Medulla oblongata (tissue), 1 donor: Measurements from ENCODE around the gene FUOM.

Experiments used
- DNase-seq: peaks from one replicate; pipeline ENCODE4 v3.0.0-alpha.2; 2015; ENCODE audit errors: extremely low spot score

FUOM gene

DNA sequence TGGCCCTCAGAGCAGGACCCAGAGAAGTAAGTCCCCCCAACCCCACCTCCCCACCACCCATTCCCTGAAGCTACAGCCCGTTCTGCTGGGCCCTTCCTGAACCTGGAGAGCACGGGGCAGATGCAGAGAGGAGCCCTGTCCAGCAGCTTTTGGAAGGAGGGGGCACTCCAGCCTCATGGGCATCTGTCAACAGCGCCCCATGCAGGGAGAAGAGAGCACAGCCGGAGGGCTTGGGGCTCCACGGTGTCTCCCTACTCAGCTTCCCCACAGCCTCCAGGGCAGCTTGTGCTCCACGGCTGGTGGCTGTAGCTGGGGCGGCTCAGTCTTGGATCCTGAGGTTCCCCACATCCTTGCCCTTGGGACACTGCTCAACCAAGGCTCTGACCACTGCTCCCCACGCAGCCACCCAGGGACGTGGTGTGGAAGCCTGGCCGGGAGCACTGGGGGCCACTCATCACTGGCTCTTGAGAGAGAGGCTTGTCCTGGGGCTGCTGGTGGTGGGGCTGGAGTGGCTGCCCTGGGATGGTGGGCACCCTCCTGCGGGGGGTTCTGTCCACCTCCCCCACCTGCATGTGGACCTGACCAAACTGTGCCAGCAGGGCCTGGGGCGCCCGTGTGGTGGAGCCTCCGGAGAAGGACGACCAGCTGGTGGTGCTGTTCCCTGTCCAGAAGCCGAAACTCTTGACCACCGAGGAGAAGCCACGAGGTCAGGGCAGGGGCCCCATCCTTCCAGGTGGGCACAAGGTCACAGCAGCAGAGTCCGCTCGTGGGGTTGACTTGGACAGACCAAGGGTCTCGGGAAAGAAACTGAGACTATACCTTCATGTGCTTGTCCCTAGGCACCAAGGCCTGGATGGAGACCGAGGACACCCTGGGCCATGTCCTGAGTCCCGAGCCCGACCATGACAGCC is 6.2 kb downstream of the FUOM start:
- DNase-seq: no peak

DNA sequence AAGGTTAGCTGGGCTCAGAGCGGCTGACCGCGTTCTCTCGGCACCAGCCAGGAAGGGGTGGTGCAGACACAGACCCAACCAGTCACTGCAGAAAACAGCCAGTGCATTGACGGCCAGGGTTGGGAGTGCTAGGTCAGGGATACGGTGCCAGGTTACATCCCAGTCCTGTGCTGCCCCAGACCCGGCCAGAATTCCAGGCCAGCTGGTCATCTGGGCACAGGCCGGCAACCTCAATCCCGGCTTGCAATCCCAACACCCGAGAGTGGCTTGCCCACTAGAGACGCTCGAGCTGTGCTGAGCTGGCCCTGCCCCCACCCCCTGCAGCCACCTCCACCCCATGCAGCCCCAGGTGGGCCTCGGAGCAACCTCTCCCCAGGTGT is 6.9 kb downstream of the FUOM start:
- no peak for DNase-seq

DNA sequence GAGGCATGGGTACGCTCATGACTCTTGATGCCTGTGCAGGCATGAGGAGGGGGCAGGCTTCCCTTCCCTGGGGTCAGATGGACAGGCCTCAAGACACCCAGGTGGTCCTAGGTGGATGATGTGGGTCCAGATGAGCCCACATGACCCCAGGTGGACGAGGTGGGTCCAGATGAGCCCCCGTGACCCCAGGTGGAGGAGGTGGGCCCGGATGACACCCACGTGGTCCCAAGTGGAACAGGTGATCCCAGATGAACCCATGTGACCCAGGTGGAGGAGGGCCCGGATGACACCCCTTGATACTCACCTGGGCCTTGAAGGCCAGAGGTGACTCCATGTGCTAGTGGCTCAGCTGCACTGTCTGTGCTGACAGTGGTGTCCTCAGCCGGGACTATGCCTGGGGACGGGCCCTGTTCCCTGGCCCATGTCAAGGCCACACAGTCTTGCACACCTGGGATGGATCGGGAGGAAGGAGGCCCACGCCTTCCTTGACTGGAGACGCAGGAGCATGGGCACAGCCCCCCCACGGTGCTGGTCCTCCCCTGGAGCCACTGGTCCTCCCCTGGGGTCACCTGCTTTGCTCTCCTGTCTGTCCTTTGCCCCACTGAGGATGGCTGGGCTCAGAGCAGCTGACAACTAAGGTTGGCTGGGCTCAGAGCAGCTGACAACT is 7.4 kb downstream of the FUOM start:
- no peak for DNase-seq

DNA sequence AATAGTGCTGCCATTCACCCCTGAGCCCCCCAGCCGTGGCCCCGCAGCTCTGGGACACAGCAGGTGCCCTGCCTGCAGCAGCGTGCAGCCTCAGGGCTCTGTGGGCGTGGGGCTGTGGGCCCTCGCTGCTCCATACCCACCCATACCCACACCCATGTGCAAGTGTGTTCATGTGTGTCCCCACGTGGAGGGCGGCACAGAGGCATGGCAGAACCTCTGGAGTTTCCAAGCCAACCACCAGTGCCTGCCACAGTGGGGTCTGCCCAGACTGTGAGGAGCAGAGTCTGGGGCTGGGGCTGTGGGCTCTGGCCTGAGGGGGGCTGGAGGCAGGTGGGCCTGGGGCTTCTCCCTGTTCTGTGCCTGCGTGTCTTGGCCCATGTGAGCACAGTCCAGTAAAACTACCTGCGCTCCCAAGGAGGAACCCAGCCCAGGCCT is 8.2 kb downstream of the FUOM start:
- DNase-seq: no peak

DNA sequence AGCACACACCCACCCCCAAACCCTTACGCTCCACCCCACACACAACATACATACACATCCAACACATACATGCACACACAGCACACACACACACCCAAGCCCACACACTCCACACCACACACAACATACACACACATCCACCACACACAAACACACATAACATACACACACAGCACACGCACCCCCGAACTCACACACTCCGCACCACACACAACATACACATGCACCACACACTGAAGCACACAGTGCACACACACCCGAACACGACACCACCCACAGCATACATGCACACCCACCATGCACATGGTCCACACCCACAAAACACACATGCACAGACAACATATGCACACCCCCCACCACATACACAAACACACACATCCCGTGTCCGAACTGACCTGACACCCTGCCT is 8.7 kb downstream of the FUOM start:
- no peak for DNase-seq

DNA sequence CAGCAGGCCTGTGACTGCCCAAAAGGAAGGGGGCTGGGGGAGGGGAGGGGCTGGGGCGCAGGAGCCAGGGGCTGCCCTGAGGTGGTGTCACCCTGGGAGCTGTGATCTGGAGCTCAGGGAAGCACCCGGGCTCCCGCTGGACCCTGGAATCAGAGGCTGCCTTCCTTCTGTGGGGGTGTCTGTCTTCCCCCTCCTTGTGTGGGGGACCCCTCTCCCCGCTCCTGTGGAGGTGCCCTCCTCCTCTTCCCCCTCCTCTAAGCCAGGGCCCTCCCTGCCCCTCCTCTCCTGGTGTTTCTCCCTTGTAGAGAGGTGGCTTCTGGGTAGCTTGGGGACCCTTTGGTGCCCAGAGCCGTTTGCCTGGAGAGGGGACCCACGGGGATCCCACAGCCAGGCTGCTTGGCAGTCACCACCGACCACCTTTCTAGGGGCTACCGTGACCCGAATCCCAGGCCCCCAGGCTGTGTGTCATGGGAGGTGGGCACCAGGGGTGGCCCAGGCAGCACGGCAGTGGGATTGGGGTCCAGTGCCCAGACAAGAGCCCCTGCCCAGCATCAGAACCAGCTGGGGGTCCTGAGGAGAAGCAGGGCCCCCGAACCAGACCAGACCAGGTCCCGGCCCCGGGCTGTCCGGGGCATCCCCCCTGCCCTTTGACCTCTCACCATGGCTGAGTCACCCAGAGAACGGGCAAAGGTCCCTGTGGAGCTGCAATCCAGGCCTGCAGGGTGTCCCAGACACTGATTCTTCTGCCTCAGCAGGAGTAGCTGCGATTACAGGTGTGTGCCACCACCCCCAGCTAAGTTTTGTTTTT is 9.9 kb downstream of the FUOM start:
- no peak for DNase-seq

DNA sequence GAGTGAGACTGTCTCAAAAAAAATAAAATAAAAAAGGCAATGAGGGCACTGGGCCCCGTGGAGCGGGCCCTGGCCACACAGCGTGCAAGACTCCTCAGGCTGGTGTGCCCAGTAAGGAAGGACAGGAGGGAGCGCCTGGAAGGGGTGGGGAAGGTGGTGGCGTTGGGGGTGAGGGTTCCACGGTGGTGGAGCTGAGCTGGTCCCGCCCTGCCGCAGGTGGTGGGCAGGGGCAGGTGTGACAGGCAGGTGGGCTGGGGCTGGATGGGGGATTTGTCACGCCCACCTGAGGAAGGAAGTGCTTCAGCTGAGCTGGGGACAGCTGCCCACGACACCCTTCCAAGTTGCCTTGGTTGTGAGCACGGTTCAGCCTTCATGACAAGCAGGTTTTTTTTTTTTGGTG is 11.4 kb downstream of the FUOM start:
- no peak for DNase-seq

DNA sequence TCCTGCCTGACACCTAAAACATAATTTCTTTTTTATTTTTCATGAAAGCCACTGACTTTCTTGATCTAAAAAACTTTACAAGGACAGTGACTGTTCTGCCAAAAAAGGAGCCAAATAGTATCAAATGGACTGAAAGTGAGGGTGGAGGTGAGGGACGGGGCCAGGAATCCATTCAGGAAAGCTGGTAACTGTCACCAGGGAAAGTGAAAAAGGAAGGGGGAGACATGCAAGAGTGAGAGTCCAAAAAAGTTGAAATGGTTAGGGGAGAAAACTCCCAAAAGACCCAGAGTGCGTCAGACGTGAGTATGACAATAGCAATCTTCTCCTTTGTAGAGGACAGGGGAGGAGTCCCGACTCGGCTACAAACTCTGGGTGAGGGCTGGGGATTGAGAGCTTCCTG is 13.6 kb downstream of the FUOM start:
- DNase-seq: no peak

DNA sequence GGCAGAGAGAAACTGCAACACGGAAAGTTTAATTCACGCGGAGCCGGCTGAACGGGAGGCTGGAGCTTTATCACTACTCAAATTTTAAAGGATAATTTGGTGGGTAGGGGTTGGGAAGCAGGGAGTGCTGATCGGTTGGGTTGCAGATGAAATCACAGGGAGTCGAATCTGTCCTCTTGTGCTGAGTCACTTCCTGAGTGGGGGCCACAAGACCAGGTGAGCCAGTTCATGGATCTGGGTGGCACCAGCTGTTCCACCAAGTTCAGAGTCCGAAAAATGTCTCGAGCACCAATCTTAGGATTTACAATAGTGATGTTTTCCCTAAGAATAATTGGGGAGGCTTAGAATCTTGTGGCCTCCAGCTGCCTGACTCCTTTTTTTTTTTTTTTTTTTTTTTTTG is 14.3 kb downstream of the FUOM start:
- no peak for DNase-seq

DNA sequence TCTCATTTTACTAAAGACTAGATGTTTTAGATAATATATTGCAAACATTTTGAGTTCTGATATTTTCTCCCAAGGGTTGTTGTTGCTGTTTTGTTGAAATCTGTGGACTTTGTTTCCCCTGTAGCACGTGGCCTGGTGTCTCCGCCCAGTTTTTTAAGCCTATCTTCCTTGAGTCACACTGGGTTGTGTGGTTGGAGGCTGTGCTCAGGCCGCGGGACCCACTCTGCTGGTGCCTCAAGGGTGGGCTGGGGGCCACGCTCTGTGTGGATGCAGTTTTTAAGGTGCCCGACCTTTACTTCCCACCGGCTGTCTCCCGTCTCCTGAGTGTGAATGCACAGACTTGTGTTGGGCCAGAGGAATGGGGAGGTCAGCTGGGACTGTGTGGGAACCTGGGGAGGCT is 14.9 kb downstream of the FUOM start:
- no peak for DNase-seq

DNA sequence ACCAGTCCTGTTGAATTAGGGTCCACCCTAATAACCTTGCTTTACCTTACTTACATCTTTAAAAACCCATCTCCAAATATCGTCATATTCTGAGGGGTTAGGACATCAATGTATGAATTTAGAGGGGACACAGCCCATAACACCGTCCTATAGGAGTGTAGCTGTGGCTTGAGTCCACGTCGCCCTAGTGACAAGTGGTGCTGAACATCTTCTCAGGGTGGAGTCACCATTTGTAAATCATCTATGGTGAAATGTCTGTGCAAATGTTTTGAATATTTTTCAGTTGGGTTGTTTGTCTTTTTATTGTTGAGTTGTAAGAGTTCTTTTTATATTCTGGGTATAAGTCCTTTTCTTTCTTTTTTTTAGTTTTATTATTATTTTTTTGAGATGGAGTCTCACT is 15.8 kb downstream of the FUOM start:
- no peak for DNase-seq

DNA sequence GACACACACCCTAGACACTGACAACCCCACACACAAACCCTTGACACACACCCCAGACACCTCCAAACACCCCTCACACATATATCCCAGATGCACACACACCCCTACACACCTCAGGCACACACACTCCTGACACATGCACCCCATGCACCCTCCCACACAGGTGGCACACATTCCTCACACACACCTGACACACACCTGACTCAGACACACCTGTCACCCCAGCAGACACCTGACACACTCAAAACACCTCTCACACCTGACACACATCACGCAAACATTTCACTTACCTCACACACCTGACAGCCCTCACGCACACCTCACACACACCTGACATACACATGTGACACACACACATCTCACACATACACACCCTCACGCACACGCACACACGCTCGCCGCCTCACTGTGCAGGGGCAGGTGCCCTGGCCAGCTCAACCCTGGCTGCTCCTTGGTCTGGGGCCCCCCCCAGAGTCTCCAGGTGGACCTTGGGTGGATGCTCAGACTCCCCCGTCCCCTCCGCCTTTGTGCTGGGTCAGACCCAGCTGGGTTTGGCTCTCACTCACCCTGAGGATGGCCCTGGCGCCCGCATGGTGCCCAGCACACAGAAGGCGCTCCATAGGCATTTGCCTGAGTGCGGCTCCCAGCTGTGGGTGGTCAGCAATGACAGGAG is 18.0 kb downstream of the FUOM start:
- no peak for DNase-seq

DNA sequence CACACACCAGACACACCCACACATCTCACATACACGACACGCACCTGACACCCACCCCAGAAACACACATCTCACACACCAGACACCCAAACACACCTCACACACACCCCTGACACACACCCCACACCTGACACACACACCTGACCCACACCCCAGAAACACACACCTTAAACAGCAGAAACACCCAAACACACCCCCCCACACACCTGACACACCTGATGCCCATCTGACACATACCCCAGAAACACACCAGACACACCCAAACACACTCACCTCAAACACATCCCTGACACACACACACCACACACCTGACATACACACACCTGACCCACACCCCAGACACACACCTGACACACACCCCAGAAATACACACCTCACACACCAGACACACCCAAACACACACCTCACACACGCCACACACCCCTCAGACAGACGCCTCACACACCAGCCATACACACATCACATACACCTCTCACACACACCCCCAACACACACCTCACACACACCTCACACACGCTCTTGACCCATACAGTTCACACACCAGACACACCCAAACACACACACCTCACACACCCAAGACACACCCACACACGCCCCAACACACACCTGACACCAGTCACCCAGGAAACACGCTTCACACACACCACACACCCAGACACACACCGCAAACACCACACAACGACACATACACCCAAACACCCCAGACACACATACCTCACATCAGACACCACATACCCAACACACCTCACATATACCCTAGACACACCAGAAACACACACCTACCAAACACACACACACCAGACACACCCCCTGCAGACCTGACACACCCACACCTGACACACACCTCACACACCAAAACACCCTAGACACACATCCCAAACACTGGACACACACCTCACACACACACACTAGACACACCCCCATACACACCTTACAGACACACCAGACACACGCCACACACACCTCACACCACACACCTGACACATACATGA is 19.4 kb downstream of the FUOM start:
- no peak for DNase-seq

DNA sequence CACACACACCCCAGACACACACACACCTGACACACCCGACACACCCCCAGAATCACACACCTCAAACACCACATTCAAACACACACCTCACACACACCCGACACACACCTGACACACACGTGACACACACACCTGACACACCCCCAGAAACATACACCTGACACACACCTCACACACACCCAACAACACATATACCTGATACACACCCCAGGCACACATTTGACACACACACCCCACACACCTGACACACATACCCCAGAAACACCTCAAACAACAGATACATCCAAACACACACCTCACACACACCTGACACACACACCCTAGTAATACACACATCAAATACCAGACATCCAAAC is 20.5 kb downstream of the FUOM start:
- no peak for DNase-seq

DNA sequence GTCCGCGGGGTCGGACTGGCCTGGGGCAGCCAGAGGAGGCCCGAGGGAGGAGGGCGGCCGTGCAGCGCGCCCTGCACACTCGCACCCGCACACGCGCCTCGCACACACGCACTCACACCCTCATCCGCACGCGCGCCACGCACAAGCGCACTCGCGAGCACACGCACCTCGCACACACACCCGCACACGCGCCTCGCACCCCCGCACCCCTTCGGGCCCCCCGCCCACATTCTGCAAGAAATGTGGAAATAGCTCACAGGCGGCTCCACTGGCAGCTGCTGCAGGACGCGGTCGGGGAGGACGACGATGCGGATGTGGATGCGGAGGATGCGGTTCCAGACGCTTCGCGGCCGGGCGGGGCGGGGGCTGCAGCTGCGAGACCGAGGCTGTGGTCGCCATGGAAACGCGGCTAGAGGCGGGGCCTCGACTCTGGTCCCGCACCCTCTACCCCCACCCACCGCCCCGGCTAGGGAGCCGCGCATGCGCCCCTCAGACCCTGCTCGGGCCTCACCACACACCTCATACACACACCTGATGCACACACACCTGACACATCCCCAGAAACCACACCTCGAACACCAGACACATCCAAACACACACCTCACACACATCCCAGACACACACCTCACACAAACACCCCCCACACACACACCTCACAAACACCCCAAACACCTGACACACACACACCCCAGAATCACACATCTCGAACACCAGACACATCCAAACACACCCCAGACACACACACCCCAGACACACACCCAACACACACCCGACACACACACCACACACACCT is 21.0 kb downstream of the FUOM start, which contains the start of gene CALY:
Gene CALY (minus strand): TSS at position 320 of the 793 bp plus-strand sequence. CDS start 7,907 bp downstream, outside the sequence.
- DNase-seq: no peak

DNA sequence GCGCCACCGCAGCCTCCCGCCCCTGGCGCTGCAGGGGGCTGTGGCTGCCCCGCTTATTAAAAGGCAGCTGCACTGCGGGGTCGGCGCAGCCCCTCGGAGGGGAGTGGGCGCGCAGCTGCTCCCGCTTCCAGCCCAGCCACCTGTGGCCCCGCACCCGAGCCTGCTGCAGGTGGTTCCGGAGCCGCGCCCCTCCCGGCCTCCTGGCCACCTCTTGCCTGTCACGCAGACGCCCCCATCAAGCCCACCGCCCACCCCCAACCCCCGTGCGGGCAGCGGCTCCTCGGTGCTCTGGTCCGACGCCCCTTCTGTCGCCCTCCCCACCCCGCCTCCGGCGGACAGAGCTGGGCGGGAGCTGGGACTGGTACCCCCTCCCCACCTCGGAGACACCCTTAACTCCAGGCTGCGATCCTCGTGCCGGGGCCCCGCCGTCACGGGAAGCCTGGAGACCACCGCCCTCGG is 21.7 kb downstream of the FUOM start:
- DNase-seq: no peak

DNA sequence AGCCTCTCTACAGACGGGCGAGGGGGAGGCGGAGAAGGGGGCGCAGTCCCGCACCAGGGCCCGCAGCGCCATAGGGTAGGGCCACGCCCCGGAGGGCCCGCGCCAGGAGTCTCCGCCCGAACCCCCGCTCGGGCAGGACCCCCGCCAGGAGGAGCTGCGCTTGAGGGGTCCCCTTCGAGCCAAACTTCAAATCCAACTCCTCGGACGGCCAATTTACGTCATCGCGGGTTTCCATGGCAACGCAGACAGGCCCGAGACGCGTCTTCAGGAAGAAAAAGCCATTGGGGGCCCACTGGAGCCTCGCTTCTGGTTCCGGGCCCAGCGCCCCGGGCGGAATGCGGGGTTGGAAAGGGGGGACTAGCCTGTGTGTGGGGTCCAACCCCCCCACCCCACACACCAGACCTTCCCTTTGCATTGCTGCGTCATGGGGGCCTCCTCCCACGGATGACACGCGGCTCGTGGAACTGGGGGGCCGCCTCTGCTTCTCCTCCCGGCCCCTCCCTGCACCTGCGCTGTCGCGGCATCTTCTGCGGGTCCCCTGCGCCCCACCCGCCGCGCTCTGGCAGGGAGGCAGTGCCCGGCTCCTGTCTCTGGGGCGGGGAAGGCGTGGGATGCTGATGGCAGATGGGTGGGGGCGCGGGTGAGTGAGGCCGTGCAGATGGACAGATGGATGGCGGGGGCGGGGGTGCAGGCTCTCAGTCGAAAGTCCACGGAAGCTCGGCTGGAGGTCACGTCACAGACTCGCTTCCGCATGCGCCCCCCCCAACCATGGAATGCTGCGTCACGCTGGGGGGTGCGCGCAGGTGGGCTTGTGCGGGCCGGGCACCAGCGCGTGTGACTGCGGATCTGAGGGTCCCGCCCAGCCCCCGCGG is 22.3 kb downstream of the FUOM start:
- no peak for DNase-seq

DNA sequence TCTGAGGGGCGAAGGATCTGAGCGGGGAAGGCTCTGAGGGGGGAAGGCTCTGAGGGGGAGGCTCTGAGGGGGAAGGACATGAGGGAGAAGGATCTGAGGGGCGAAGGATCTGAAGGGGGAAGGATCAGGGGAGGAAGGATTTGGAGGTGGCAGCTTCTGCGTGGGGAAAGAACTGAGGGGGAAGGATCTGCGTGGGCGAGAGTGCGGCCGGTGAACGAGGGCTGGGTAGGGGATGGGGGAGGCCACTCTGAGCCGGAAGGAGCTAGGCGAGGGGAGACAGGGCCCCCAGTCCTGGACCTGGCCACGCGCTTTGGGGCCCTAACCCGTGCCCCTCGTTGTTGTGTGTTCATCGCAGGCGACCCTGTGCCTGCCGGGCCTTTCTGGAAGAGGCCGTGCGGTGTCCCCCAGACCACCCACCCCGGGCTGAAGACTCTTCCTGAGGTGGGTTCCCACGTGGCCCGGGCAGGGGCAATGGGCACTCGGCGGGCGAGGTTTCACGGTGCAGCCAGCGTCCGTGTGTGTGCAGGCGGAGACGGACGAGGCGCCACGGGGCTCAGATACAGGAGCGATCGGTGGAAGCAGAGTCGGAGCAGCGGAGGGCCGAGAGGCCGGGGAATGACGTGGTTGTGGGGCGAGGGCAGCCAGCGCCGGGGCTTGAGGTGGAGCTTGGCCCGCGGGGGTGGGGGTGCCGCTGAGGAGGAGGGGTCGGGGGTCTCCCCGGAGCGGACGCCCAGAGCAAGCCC is 23.1 kb downstream of the FUOM start:
- no peak for DNase-seq
